Esophagus muscularis mucosa (tissue), 4 donors: ENCODE measurements around the gene SYT10. TPM values are rescaled to one million over a fixed set of nuclear protein-coding genes. Genes with fewer than 3 reads are reported as not detected.

Source experiments
- DNase-seq: peaks from one replicate; pipeline ENCODE4 v3.0.0-alpha.2; 2017; ENCODE audit errors: extremely low spot score
- H3K27ac ChIP-seq, 4 donors: fragments of 200-600 bp; sonication (generic); replicated peaks in 1 of 4; 1 replicate in 3 of 4; 2 replicates in 1 of 4; pipeline ENCODE4 v1.5.1; 2016 to 2019; ENCODE audit warnings: mild to moderate bottlenecking in 1 of 4
- H3K27me3 ChIP-seq, 4 donors: fragments of 200-600 bp; sonication (generic); one replicate each; pipeline versions ENCODE4 v1.5.1 to v1.6.0; 2016 to 2019
- H3K36me3 ChIP-seq, 4 donors: fragments of 200-600 bp; sonication (generic); one replicate each; pipeline ENCODE4 v1.5.1; 2016 to 2019
- H3K4me1 ChIP-seq, 4 donors: fragments of 200-600 bp; sonication (generic); one replicate each; pipeline ENCODE4 v1.5.1; 2016 to 2019
- H3K4me3 ChIP-seq, 4 donors: fragments of 200-600 bp; sonication (generic); 1 replicate in 2 of 4; 2 replicates in 2 of 4; pipeline ENCODE4 v1.5.1; 2016 to 2019; ENCODE audit warnings: mild to moderate bottlenecking in 4 of 4, moderate library complexity in 1 of 4
- H3K9me3 ChIP-seq, 4 donors: fragments of 200-600 bp; sonication (generic); 1 replicate in 3 of 4; 2 replicates in 1 of 4; pipeline ENCODE4 v1.5.1; 2016 to 2019
- EP300 ChIP-seq: sonication (generic); formaldehyde crosslinking; IDR thresholded peaks from one replicate; pipeline ENCODE4 v1.6.1; 2017; ENCODE audit warnings: antibody characterized with exemption
- POLR2A ChIP-seq: fragments of 450-650 bp; IDR thresholded peaks from one replicate; pipeline ENCODE4 v1.6.1; 2017; ENCODE audit warnings: antibody characterized with exemption, moderate library complexity, mild to moderate bottlenecking, low read depth
- POLR2AphosphoS5 ChIP-seq, 2 donors: sonication (generic); formaldehyde crosslinking; IDR thresholded peaks; one replicate each; pipeline ENCODE4 v1.6.1; 2017; ENCODE audit warnings: antibody characterized with exemption in 2 of 2
- WGBS: methylation state at CpG from one replicate; pipeline ENCODE4 v1.1.5; 2018; 5-methylcytosine and 5-hydroxymethylcytosine counted together
- intact Hi-C: fragments of 100-400 bp; cut with DNase I; formaldehyde crosslinking; loops from one replicate; pipeline ENCODE4 v1.15.1; 2023
- total RNA-seq, 4 donors: library from RNA; depleted of rRNA; stranded (reverse); fragments of >200 nt; gene quantifications; one replicate each; pipeline versions ENCODE4 v1.1.0 to v1.2.1, GENCODE V29; 2016
- TF ChIP-seq, protein P1 (sequence below), 3 experiments: fragments of 200-600 bp in 2 of 3; fragments of 450-650 bp in 1 of 3; sonication (generic) in 2 of 3; IDR thresholded peaks; one replicate each; pipeline ENCODE4 v1.5.1; 2017 to 2019; ENCODE audit warnings: antibody characterized with exemption in 3 of 3, mild to moderate bottlenecking in 2 of 3, moderate library complexity in 1 of 3

The SYT10 gene
- total RNA-seq, 4 donors from 2014 or later: 0.33 to 0.45 (median 0.41) TPM

DNA sequence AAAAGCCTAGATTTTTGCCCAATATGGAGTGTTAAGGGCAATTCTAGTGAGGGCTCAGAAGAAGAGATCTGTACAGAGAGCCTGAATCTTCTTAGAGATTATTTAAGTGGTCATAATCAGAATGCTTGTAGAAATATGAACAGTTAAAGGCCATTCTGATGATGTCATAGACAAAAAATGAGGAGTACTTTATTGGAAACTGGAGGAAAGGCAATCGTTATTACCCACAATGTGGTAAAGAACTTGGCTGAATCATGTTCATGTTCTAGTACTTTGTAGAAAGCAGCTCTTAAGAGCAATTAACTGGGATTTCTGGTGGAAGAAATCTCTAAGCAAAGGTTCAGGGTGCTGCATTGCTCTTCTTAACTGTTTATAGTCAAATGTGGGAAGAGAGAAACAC is 36.4 kb upstream of the SYT10 start:
- Histone ChIP-seq H3K27me3 (no peaks in the 10 kb centered on the region), H3K4me3 (no peak overlapping the region), H3K9me3 (peaks cover 0 to 7% (median 0%) of the 10 kb centered on the region in 4 donors), H3K27ac (no peak overlapping the region), H3K4me1 (no peaks in the 10 kb centered on the region), H3K36me3 (no peaks in the 10 kb centered on the region)
- DNase-seq: no peak
- TF ChIP-seq POLR2AphosphoS5 (IDR thresholded peaks at IDR 0.05) (no peak), POLR2A (no peak), EP300 (no peak)
- TF ChIP-seq, protein P1, sequence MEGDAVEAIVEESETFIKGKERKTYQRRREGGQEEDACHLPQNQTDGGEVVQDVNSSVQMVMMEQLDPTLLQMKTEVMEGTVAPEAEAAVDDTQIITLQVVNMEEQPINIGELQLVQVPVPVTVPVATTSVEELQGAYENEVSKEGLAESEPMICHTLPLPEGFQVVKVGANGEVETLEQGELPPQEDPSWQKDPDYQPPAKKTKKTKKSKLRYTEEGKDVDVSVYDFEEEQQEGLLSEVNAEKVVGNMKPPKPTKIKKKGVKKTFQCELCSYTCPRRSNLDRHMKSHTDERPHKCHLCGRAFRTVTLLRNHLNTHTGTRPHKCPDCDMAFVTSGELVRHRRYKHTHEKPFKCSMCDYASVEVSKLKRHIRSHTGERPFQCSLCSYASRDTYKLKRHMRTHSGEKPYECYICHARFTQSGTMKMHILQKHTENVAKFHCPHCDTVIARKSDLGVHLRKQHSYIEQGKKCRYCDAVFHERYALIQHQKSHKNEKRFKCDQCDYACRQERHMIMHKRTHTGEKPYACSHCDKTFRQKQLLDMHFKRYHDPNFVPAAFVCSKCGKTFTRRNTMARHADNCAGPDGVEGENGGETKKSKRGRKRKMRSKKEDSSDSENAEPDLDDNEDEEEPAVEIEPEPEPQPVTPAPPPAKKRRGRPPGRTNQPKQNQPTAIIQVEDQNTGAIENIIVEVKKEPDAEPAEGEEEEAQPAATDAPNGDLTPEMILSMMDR (IDR thresholded peaks at IDR 0.05): no peak
- WGBS: 40% methylated on average over 1 of the region's 1 CpG
- intact Hi-C loops: no loop called here

DNA sequence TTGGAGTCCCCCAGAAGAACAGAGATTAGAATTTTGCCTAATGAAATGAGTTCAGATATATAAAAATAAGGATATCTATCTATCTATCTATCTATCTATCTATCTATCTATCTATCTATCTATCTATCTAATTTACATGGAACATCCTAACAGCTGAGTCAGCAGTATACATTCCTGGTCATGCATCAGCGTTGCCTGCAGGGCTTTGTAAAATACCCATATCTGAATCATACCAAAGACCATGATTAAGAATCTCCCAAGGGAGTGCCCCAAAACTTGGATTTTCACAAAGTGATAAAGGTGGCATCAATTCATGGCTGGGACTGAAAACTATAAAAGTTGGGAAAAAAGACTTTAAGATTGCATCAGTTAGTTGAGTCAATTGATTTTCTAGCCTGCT is 32.7 kb upstream of the SYT10 start:
- Histone ChIP-seq H3K4me3 (no peak overlapping the region), H3K9me3 (peaks cover 0 to 7% (median 2%) of the 10 kb centered on the region in 4 donors), H3K36me3 (no peaks in the 10 kb centered on the region), H3K27ac (no peak overlapping the region), H3K27me3 (no peaks in the 10 kb centered on the region), H3K4me1 (no peaks in the 10 kb centered on the region)
- whole genome bisulfite sequencing: 81% methylated on average over 1 of the region's 1 CpG
- no peak for DNase-seq
- intact Hi-C loops: no loop called here
- no peak for TF ChIP-seq EP300

DNA sequence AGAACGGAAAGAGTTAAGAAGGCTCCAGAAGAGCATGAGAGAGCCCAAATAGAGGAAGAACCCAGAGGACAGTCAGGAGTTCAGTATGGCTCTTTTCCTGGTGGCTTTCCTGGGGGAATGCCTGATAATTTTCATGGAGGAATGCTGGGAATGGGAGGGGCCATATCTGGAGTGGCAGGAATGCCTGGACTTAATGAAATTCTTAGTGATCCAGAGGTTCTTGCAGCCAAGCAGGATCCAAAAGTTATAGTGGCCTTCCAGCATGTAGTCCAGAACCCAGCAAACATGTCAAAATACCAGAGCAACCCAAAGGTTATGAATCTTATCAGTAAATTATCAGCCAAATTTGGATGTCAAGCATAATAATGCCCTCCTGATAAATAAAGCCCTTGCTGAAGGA is 15.5 kb upstream of the SYT10 start:
- Histone ChIP-seq H3K27me3 (no peaks in the 10 kb centered on the region), H3K27ac (no peak overlapping the region), H3K36me3 (no peaks in the 10 kb centered on the region), H3K9me3 (no peaks in the 10 kb centered on the region), H3K4me1 (no peaks in the 10 kb centered on the region), H3K4me3 (no peak overlapping the region)
- TF ChIP-seq EP300 (no peak), POLR2A (no peak), POLR2AphosphoS5 (IDR thresholded peaks at IDR 0.05) (no peak)
- TF ChIP-seq, protein P1 (IDR thresholded peaks at IDR 0.05): no peak
- no peak for DNase-seq
- WGBS: 90% methylated on average over 1 of the region's 1 CpG
- intact Hi-C loops: no loop called here

DNA sequence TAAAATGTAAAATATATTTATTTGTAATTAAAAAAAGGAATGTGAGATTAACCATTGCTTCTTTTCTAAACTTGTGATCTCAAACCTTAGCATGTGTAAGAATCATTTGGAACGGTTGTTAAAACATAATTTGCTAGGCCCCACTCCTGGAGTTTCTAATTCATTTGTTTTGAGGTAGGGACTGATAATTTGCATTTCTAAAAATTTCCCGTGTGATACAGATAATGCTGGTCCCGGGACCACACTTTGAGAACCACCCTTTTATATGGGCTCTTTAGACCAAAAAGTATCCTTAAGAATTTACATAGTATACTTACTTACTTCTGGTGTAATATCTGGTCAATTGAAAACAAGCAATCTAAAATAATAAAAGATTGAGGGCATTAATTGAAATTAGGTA is 10.9 kb upstream of the SYT10 start:
- TF ChIP-seq, protein P1 (IDR thresholded peaks at IDR 0.05): no peak
- TF ChIP-seq POLR2A (no peak), POLR2AphosphoS5 (IDR thresholded peaks at IDR 0.05) (no peak)
- intact Hi-C loops: no loop called here
- Histone ChIP-seq H3K36me3 (no peaks in the 10 kb centered on the region), H3K4me3 (no peak overlapping the region), H3K9me3 (no peaks in the 10 kb centered on the region), H3K27me3 (peaks cover 0 to 3% (median 0%) of the 10 kb centered on the region in 4 donors), H3K4me1 (no peaks in the 10 kb centered on the region), H3K27ac (no peak overlapping the region)
- WGBS: 81% methylated on average over 3 of the region's 3 CpGs
- DNase-seq: no peak

DNA sequence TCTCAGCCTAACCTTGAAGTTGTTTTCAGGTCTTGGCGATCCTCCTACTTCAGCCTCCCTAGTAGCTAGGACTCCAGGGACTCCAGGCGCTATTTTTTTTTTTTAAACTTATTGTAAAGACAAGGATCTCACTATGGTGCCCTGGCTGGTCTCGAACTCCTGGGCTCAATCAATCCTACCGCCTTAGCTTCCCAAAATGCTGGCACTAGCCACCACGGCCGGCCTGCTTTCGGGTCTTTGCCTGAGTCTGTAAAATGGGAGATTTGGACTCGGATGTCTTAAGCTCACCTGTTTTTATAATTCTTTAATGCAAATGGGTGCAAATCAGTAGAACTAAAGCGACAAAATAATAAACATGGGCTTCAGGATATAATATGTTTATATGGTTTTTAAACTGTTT is 858 bp upstream of the SYT10 start:
- Histone ChIP-seq H3K27ac (no peak overlapping the region), H3K9me3 (no peaks in the 10 kb centered on the region), H3K27me3 (peaks cover 0 to 46% (median 9%) of the 10 kb centered on the region in 4 donors), H3K4me1 (peaks cover 7 to 17% (median 15%) of the 10 kb centered on the region in 4 donors), H3K4me3 (no peak overlapping the region), H3K36me3 (no peaks in the 10 kb centered on the region)
- TF ChIP-seq, protein P1 (IDR thresholded peaks at IDR 0.05): no peak
- no peak for TF ChIP-seq POLR2AphosphoS5 (IDR thresholded peaks at IDR 0.05)
- no peak for TF ChIP-seq EP300
- TF ChIP-seq POLR2A: no peak
- WGBS: 85% methylated on average over 9 of the region's 9 CpGs
- intact Hi-C loops: no loop called here
- no peak for DNase-seq
